Ureter (tissue), 1 donor: Measurements from ENCODE around the gene RNF151. TPM values are rescaled to one million over a fixed set of nuclear protein-coding genes. Genes with fewer than 3 reads are reported as not detected.
"Not testable (repeated sequence)": the region's sequence is repeated elsewhere in the genome, so short reads cannot be mapped to it uniquely, and the experiment has no call there.

Source experiments
- DNase-seq: peaks from one replicate; pipeline ENCODE4 v3.0.0-alpha.2; 2020; ENCODE audit warnings: low spot score
- total RNA-seq: library from RNA; stranded (reverse); gene quantifications from one replicate; pipeline ENCODE4 v1.2.4, GENCODE V29; 2023
- donor health status: DM: yes; HTN: yes; CAD: no.

The RNF151 gene
- total RNA-seq, 1 donor from 2014 or later = not detected

DNA sequence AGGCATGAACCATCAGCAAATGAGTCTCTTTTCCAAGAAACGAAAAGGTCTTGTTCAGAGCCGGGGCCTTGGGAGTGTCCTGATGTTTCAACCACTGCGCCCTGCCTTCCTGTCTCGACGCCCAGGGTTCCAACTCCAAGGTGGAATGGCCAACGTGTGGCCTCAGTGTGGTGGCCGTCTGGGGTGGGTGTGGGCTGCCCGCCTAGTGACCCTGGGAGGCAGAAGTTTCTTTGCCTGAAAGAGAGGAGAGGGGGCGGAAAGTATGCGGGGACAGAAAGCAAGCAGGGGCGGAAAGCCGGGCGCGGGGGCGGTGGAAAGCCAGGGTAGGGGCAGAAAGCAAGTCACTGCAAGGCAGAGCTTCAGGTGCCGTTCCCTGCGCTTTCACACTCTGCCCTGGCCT, 27.7 kb upstream of the RNF151 start:
- DNase-seq = no peak

- DNase-seq = not testable (repeated sequence)
These were observed 26.8 kb upstream of the RNF151 start for GRCh38 chr16:1939833-1940232.

- DNase-seq = no peak
These were observed 26.1 kb upstream of the RNF151 start for GRCh38 chr16:1940273-1941161.

GRCh38 chr16:1941162-1942046, 25.3 kb upstream of the RNF151 start:
- DNase-seq = peak; percentile 47

DNA sequence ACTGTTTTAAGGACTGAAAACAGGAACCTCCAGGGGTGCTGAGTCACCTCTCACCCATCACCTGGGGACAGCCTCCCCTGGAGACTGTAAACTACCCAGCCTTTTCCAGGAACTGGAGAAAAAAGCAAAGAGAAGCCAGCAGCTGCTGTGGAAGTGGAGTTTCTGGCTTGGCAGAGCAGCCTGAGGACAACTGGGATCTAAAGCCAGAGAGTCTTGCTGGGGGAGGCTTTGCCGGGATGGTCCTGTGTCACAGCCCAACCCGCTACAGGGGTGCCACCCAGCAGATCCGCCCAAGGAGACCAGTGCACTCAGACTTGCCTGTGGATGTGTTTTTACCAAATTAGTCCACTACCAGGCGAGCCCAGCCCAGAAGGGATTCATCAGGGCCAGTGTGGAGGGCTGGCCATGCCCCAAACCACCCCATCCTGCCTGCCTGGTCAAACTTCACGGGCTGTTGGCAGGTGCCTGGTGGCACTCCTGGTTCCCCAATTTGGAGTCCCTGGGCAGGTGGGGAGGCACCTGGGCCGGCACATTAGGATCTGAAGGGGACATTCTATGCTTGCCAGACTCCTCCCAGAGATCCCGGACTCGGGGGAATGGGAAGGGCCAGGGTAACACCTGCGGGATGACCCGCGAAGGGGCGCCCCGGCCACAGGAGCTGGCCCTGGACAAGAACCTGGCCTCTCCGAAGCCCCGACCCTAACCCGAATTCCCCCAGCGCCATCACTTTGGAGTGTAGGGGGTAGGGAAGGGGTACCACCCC, 24.4 kb upstream of the RNF151 start:
- DNase-seq = peak; percentile 48

DNA sequence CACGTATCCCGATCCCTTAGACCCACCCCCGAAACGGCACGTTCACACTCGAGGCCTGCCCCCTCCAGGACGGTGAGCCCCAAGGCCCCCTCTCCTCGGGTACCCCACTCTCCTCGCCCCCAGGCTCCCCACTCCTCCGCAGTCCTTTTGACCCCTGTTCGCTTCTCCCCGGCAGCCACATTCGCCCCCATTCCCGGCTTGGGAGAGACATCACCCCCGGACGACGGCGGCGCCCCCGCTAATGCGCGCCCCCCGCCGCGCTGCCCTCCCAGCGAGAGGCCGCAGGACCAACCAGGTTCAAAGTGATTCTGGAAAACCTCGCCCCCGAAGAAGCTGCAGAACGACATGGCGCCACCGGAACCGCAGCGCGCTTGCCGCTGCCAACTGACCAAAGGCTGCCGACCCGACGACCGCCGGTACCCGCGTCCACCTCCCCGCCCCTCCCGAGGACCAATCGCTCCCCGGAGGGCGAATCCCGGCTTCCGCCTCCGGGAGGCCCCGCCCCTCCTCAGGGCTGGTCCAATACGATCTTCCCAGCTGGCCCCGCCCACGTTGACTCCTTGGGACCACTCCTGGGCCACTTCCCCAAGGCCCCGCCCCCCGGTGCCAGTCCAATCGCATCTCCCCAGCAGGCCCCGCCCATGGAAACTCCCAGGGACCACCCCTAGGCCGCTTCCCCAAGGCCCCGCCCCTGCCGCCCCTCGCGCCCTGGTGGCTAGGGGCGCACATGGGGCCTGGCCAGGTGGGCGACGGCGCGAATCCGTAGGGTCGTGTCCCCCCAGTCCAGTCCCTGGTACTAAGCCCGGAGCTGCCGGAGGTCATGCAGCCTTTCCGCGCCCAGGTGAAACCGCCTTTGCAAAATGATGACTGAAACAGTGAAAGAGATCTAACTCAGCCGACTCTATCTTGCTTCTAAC, 23.6 kb upstream of the RNF151 start, which contains the start of gene MSRB1:
MSRB1 (minus strand) TSS at position 390 of the 917 bp plus-strand sequence; CDS start at position 347, 43 bp downstream.
- DNase-seq = peak; percentile 100

- peak; percentile 41 for DNase-seq
These were observed 21.9 kb upstream of the RNF151 start for GRCh38 chr16:1944612-1945199.

GRCh38 chr16:1945559-1946391, 20.9 kb upstream of the RNF151 start:
- DNase-seq = peak; percentile 41

- DNase-seq = peak; percentile 39
These were observed 19.9 kb upstream of the RNF151 start for GRCh38 chr16:1946495-1947368.

DNA sequence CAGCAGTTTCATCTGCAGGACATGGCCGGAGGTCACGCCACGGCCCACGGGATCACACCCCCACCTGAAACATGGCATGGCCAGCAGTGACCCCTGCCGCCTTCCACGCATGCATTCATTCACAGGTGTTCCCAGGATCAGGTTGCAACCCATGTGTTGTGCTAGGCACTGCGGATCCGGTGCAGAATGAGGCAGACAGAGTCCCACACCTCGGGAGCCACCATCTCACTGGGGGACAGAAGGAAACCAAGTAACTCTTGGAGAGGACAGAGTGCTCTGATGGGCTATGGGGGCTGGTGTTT, 19.3 kb upstream of the RNF151 start:
- DNase-seq = no peak

DNA sequence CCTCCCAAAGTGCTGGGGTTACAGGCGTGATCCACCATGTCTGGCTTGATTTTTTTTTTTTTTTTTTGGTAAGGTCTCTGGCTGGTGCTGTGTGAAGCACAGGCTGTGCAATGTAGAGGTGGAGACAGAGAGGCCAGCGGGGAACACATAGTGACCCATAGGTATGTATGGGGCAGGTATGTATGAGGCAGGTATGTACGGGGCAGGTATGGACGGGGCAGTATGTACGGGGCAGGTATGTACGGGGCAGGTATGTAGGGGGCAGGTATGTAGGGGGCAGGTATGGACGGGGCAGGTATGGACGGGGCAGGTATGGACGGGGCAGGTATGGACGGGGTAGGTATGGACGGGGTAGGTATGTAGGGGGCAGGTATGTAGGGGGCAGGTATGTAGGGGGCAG, 17.1 kb upstream of the RNF151 start:
- no peak for DNase-seq

DNA sequence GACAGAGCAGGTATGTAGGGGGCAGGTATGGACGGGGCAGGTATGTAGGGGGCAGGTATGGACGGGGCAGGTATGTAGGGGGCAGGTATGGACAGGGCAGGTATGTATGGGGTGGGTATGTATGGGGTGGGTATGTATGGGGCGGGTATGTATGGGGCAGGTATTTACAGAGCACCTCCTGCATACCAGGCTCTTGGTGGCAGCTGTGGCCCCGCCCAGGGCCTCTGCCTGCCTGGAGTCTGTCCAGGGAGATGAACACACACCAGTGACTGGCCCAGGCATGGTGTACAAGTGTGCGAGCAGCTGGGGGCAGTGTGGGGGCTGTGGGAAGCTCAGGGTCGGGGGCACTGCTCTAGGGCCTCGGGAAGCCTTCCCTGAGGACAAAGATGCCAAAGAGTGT, 16.6 kb upstream of the RNF151 start:
- DNase-seq = no peak

GRCh38 chr16:1950559-1950958, 16.1 kb upstream of the RNF151 start:
- DNase-seq = no peak

DNA sequence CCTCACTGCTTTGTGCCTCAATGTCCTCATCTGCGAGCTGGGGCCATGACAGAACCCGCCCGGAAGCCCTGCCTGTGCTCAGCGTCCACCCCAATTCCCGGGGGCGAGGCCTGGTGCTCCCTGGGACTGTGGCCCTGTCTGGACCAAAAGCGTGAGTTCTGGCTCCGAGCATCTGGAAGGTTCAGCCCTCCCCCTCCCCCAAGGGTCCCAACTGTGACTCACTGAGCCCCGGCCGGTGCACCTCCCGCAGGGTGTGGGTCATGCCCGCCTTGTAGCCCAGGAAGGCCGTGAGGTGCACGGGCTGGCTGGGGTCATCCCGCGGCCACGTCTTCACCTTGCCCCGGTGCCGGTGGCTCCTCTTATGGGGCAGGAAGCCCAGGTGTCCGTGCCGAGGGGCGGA, 12.9 kb upstream of the RNF151 start:
- DNase-seq = no peak

- not testable (repeated sequence) for DNase-seq
These were observed 9.1 kb upstream of the RNF151 start for GRCh38 chr16:1957434-1958142.

GRCh38 chr16:1958143-1958491, 8.5 kb upstream of the RNF151 start:
- not testable (repeated sequence) for DNase-seq

DNA sequence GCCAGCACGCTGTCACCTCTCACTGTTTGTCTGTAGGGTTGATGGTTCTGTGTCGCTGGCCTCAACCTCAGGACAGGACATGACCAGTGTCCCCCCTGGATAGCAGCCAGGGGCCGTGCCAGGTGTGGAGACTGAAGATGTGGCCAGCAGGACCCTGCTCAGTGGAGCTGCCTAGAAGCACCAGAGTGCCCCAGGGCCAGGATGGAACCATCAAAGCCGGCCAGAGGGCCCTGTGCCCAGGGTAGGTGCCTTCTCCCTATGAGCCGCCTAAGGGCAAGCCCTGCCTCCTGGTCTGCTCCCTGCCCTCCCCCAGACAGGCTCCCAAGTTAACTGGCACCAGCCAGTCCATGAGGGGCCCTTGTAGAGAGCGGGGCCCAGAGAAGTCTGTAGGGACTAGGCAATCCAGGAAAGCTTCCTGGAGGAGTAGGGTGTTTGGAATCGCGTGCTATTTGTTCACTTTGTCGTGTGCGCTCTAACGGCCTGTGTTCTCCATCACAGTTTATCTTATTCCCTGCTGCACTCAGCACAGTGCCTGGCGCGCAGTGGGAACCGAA, 7.9 kb upstream of the RNF151 start:
- DNase-seq = no peak
